Suppressor macrophage (primary cell): ENCODE data around the gene CTSS.
"Not testable (repeated sequence)": the region's sequence is repeated elsewhere in the genome, so short reads cannot be mapped to it uniquely, and the experiment has no call there.

Experiments used
- DNase-seq, 4 experiments: peaks; one replicate each; pipeline ENCODE4 v3.0.0-alpha.2; 2020 to 2022

CTSS gene

GRCh38 chr1:150775276-150775675, 9.7 kb upstream of the CTSS start:
- peak in 3 of 4 experiments; percentile 34 to 56 (median 36) for DNase-seq

- DNase-seq = no peak
These were observed 6.7 kb upstream of the CTSS start for GRCh38 chr1:150772326-150772725.

- not testable (repeated sequence) for DNase-seq
These were observed 2.1 kb upstream of the CTSS start for GRCh38 chr1:150767704-150768103.

- DNase-seq = not testable (repeated sequence)
These were observed 361 bp upstream of the CTSS start for GRCh38 chr1:150765977-150766301.

GRCh38 chr1:150764617-150765101, 919 bp downstream of the CTSS start:
- DNase-seq = peak in 3 of 4 experiments; percentile 17 to 57 (median 50)

GRCh38 chr1:150763018-150763417, 2.6 kb downstream of the CTSS start:
- DNase-seq = no peak

GRCh38 chr1:150762552-150762951, 3.0 kb downstream of the CTSS start:
- no peak for DNase-seq

- peak in 2 of 4 experiments; percentile 82 to 85 for DNase-seq
These were observed 3.8 kb downstream of the CTSS start for GRCh38 chr1:150761801-150762200.

GRCh38 chr1:150760013-150760412, 5.6 kb downstream of the CTSS start:
- peak; percentile 41 to 82 (median 64) for DNase-seq

GRCh38 chr1:150753416-150753815, 12.2 kb downstream of the CTSS start:
- DNase-seq = no peak

GRCh38 chr1:150751443-150751842, 14.1 kb downstream of the CTSS start:
- no peak for DNase-seq

- DNase-seq = no peak
These were observed 15.8 kb downstream of the CTSS start for GRCh38 chr1:150749720-150750311.

- no peak for DNase-seq
These were observed 16.5 kb downstream of the CTSS start for GRCh38 chr1:150748878-150749719.

- no peak for DNase-seq
These were observed 35.4 kb downstream of the CTSS start for GRCh38 chr1:150730130-150730721.

- no peak for DNase-seq
These were observed 41.2 kb downstream of the CTSS start for GRCh38 chr1:150724336-150724735.

GRCh38 chr1:150720703-150721102, 44.9 kb downstream of the CTSS start, which contains the start of gene HORMAD1:
HORMAD1 (minus strand) TSS chr1:150720895; CDS start chr1:150719505, 1,390 bp downstream.
- no peak for DNase-seq

- DNase-seq = no peak
These were observed 45.5 kb downstream of the CTSS start for GRCh38 chr1:150720098-150720497.

GRCh38 chr1:150718225-150718891, 47.2 kb downstream of the CTSS start:
- no peak for DNase-seq

GRCh38 chr1:150709031-150709430, 56.5 kb downstream of the CTSS start:
- DNase-seq = not testable (repeated sequence)

- DNase-seq = no peak
These were observed 57.0 kb downstream of the CTSS start for GRCh38 chr1:150708595-150708994.

GRCh38 chr1:150706091-150706490, 59.5 kb downstream of the CTSS start:
- DNase-seq = no peak

GRCh38 chr1:150703427-150703826, 62.2 kb downstream of the CTSS start:
- no peak for DNase-seq
